Measurements from ENCODE around the gene BRINP2.

Gene BRINP2

GRCh38 chr1:177283380-177283779 lies 112.6 kb downstream of the BRINP2 start:
- Mint-ChIP-seq H3K4me1 (ENCODE audit: low read depth) (no peaks in the 10 kb centered on the region), H3K9me3 (no peaks in the 10 kb centered on the region), H3K4me3 (no peak overlapping the region), H3K36me3 (ENCODE audit: low read depth) (no peaks in the 10 kb centered on the region), H3K27ac (no peak overlapping the region), H3K27me3 (no peaks in the 10 kb centered on the region)
- intact Hi-C loops (cut with micrococcal nuclease) = no loop called here

GRCh38 chr1:177286396-177286795 lies 115.6 kb downstream of the BRINP2 start:
- intact Hi-C loops (cut with micrococcal nuclease) = no loop called here
- no peak overlapping the region for H3K4me3 Mint-ChIP-seq

DNA sequence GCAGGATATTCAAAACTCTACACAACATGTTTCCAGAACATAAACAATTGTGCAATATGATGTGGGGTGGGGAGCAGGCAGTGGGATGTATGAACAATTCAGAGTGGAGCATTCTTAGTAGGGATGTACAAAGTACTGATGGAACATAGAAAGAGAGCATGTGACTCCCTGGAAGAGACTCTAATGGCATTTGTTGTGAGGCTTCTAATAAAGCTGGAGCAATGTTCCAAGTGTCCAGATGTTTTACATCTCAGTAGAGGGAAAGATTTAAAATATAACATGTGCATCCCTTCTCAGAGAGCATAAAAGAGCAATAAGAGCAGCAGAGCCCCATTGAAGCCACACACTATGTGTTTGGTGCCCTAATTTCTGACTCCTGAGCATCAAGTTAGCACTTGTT lies 116.5 kb downstream of the BRINP2 start:
- H3K9me3 Mint-ChIP-seq = no peaks in the 10 kb centered on the region
- no peaks in the 10 kb centered on the region for H3K4me1 Mint-ChIP-seq (ENCODE audit: low read depth)
- H3K36me3 Mint-ChIP-seq (ENCODE audit: low read depth) = no peaks in the 10 kb centered on the region
- H3K4me3 Mint-ChIP-seq = no peak overlapping the region
- no peak overlapping the region for H3K27ac Mint-ChIP-seq
- no peaks in the 10 kb centered on the region for H3K27me3 Mint-ChIP-seq
- intact Hi-C loops (cut with micrococcal nuclease) = no loop called here

More at GRCh38 chr1:177286396-177286795, 115.6 kb downstream of the BRINP2 start:
- Mint-ChIP-seq H3K9me3 (no peaks in the 10 kb centered on the region), H3K27ac (no peak overlapping the region), H3K4me1 (ENCODE audit: low read depth) (no peaks in the 10 kb centered on the region), H3K36me3 (ENCODE audit: low read depth) (no peaks in the 10 kb centered on the region), H3K27me3 (no peaks in the 10 kb centered on the region)

- H3K27me3 Mint-ChIP-seq = no peaks in the 10 kb centered on the region
- intact Hi-C loops (cut with micrococcal nuclease) = no loop called here
- no peak overlapping the region for H3K4me3 Mint-ChIP-seq
- no peaks in the 10 kb centered on the region for H3K4me1 Mint-ChIP-seq (ENCODE audit: low read depth)
- H3K27ac Mint-ChIP-seq = no peak overlapping the region
- no peaks in the 10 kb centered on the region for H3K36me3 Mint-ChIP-seq (ENCODE audit: low read depth)
- no peaks in the 10 kb centered on the region for H3K9me3 Mint-ChIP-seq
Measured at GRCh38 chr1:177287994-177288393, 117.2 kb downstream of the BRINP2 start.

- H3K27me3 Mint-ChIP-seq = no peaks in the 10 kb centered on the region
- intact Hi-C loops (cut with micrococcal nuclease) = no loop called here
- H3K9me3 Mint-ChIP-seq = no peaks in the 10 kb centered on the region
- no peaks in the 10 kb centered on the region for H3K36me3 Mint-ChIP-seq (ENCODE audit: low read depth)
- H3K4me3 Mint-ChIP-seq = no peak overlapping the region
- no peak overlapping the region for H3K27ac Mint-ChIP-seq
- H3K4me1 Mint-ChIP-seq (ENCODE audit: low read depth) = no peaks in the 10 kb centered on the region
Measured at GRCh38 chr1:177289532-177289931, 118.8 kb downstream of the BRINP2 start.

GRCh38 chr1:177300431-177300830 lies 129.7 kb downstream of the BRINP2 start:
- H3K9me3 Mint-ChIP-seq = peaks cover 15% of the 10 kb centered on the region
- no peaks in the 10 kb centered on the region for H3K4me1 Mint-ChIP-seq (ENCODE audit: low read depth)
- intact Hi-C loops (cut with micrococcal nuclease) = no loop called here
- H3K36me3 Mint-ChIP-seq (ENCODE audit: low read depth) = no peaks in the 10 kb centered on the region
- H3K27ac Mint-ChIP-seq = no peak overlapping the region
- H3K27me3 Mint-ChIP-seq = no peaks in the 10 kb centered on the region
- no peak overlapping the region for H3K4me3 Mint-ChIP-seq

GRCh38 chr1:177301425-177302124 lies 130.8 kb downstream of the BRINP2 start:
- Mint-ChIP-seq H3K9me3 (peaks cover 3% of the 10 kb centered on the region), H3K27me3 (no peaks in the 10 kb centered on the region), H3K4me1 (ENCODE audit: low read depth) (no peaks in the 10 kb centered on the region), H3K4me3 (no peak overlapping the region), H3K27ac (no peak overlapping the region), H3K36me3 (ENCODE audit: low read depth) (no peaks in the 10 kb centered on the region)
- intact Hi-C loops (cut with micrococcal nuclease) = no loop called here

DNA sequence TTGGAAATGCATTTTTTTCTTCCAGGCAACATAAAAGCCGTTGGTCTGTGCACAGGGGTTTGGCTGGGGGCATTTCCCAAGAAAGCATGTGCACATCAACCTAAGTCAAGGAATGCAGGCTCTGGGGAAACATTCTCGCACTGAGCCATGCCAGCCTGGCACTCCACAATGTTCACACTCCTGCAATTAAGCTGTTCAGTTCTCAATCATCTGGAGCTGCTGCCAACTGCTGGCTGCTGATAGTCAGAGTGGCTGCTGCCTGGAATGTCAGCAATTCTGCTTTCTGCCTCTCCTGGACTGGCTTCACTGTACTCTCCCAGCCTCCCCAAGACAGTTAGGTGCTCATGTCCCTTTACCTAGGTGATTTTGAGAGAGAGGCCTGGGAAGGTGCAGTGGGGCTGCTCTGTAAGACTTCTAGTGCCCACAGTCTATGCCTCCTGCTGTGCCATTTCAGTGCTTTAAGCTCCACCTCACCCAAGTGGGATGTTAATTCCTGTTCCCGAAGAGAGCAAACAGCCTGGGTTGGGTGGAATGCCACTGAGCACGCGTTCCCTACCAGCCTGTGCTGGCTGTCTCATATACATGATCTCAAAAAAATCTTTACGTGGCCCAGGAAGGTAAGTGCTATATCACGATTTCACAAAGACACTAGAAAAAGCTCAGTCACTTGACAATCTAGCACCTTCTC lies 131.7 kb downstream of the BRINP2 start:
- Mint-ChIP-seq H3K9me3 (no peaks in the 10 kb centered on the region), H3K27ac (no peak overlapping the region), H3K4me1 (ENCODE audit: low read depth) (no peaks in the 10 kb centered on the region), H3K36me3 (ENCODE audit: low read depth) (no peaks in the 10 kb centered on the region), H3K27me3 (no peaks in the 10 kb centered on the region), H3K4me3 (no peak overlapping the region)
- intact Hi-C loops (cut with micrococcal nuclease) = no loop called here

GRCh38 chr1:177305040-177306018 lies 134.6 kb downstream of the BRINP2 start:
- Mint-ChIP-seq H3K9me3 (no peaks in the 10 kb centered on the region), H3K4me3 (no peak overlapping the region), H3K27me3 (no peaks in the 10 kb centered on the region), H3K36me3 (ENCODE audit: low read depth) (no peaks in the 10 kb centered on the region), H3K4me1 (ENCODE audit: low read depth) (no peaks in the 10 kb centered on the region), H3K27ac (no peak overlapping the region)
- intact Hi-C loops (cut with micrococcal nuclease) = no loop called here

- H3K27ac Mint-ChIP-seq = no peak overlapping the region
- no peaks in the 10 kb centered on the region for H3K27me3 Mint-ChIP-seq
- intact Hi-C loops (cut with micrococcal nuclease) = no loop called here
- H3K4me1 Mint-ChIP-seq (ENCODE audit: low read depth) = no peaks in the 10 kb centered on the region
- no peaks in the 10 kb centered on the region for H3K9me3 Mint-ChIP-seq
- no peaks in the 10 kb centered on the region for H3K36me3 Mint-ChIP-seq (ENCODE audit: low read depth)
- no peak overlapping the region for H3K4me3 Mint-ChIP-seq
Measured at GRCh38 chr1:177306019-177306415, 135.3 kb downstream of the BRINP2 start.

DNA sequence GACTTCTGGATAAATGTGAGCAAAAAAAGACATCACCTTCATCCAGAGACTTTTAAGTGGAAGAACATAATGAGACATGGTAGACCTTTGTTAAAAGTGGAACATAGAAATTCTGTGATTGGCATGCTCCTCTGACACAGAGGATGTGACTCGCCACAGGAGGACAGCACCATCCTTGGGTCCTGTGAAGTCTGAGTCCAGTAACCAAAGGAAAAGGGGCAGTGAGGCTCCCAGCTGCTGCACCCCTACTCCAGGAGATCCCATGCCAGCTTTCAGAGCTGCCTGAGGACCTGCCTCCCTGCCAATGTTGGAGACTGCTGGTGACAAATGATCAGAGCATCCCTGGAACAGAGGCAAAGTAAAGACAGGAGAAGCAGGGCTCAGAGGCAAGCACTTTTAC lies 136.2 kb downstream of the BRINP2 start:
- intact Hi-C loops (cut with micrococcal nuclease) = no loop called here
- Mint-ChIP-seq H3K27ac (no peak overlapping the region), H3K9me3 (no peaks in the 10 kb centered on the region), H3K36me3 (ENCODE audit: low read depth) (no peaks in the 10 kb centered on the region), H3K4me3 (no peak overlapping the region), H3K4me1 (ENCODE audit: low read depth) (no peaks in the 10 kb centered on the region), H3K27me3 (no peaks in the 10 kb centered on the region)

DNA sequence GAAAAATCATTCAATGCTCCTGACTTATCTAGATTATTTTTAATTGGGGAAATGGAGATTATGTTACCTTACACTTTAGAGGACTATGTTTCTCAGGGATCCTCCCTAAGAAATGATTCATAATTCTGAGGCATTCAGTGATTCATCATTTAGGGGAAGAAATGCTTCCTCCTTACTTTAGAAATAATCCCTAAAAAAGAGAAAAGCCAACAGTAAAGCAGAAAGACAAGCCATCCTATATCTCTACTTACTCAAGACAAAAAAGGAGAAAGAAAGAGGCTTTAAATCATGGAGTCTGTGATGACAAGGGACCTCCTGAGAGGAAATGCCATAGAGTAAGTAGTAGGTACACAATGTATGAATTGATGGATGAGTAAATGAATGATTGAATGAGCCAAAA lies 137.0 kb downstream of the BRINP2 start:
- Mint-ChIP-seq H3K36me3 (ENCODE audit: low read depth) (no peaks in the 10 kb centered on the region), H3K27me3 (no peaks in the 10 kb centered on the region), H3K9me3 (no peaks in the 10 kb centered on the region), H3K27ac (no peak overlapping the region), H3K4me1 (ENCODE audit: low read depth) (no peaks in the 10 kb centered on the region), H3K4me3 (no peak overlapping the region)
- intact Hi-C loops (cut with micrococcal nuclease) = no loop called here

GRCh38 chr1:177309880-177310279 lies 139.1 kb downstream of the BRINP2 start:
- intact Hi-C loops (cut with micrococcal nuclease) = no loop called here

GRCh38 chr1:177310326-177310725 lies 139.6 kb downstream of the BRINP2 start:
- Mint-ChIP-seq H3K4me1 (ENCODE audit: low read depth) (no peaks in the 10 kb centered on the region), H3K27ac (no peak overlapping the region), H3K9me3 (no peaks in the 10 kb centered on the region), H3K4me3 (no peak overlapping the region), H3K27me3 (no peaks in the 10 kb centered on the region), H3K36me3 (ENCODE audit: low read depth) (no peaks in the 10 kb centered on the region)
- intact Hi-C loops (cut with micrococcal nuclease) = no loop called here

More at GRCh38 chr1:177309880-177310279, 139.1 kb downstream of the BRINP2 start:
- H3K9me3 Mint-ChIP-seq = no peaks in the 10 kb centered on the region
- no peaks in the 10 kb centered on the region for H3K36me3 Mint-ChIP-seq (ENCODE audit: low read depth)
- no peak overlapping the region for H3K27ac Mint-ChIP-seq
- H3K27me3 Mint-ChIP-seq = no peaks in the 10 kb centered on the region
- no peak overlapping the region for H3K4me3 Mint-ChIP-seq
- H3K4me1 Mint-ChIP-seq (ENCODE audit: low read depth) = no peaks in the 10 kb centered on the region
